Esophagus squamous epithelium (tissue), 4 donors: Measurements from ENCODE around the gene MADCAM1.

Source experiments
- POLR2A ChIP-seq, 4 donors: fragments of 450-650 bp; IDR thresholded peaks; one replicate each; pipeline ENCODE4 v1.6.1; 2017; ENCODE audit warnings: antibody characterized with exemption in 4 of 4, mild to moderate bottlenecking in 4 of 4, moderate library complexity in 3 of 4
- TF ChIP-seq, protein P1 (sequence below), 6 experiments: fragments of 450-650 bp in 4 of 6; fragments of 200-600 bp in 2 of 6; sonication (generic) in 2 of 6; IDR thresholded peaks; one replicate each; pipeline ENCODE4 v1.5.1; 2016 to 2019; ENCODE audit warnings: antibody characterized with exemption in 6 of 6, mild to moderate bottlenecking in 4 of 6, moderate library complexity in 4 of 6

GRCh38 chr19:519449-519865 lies 23.2 kb downstream of the MADCAM1 start:
- TF ChIP-seq, protein P1, sequence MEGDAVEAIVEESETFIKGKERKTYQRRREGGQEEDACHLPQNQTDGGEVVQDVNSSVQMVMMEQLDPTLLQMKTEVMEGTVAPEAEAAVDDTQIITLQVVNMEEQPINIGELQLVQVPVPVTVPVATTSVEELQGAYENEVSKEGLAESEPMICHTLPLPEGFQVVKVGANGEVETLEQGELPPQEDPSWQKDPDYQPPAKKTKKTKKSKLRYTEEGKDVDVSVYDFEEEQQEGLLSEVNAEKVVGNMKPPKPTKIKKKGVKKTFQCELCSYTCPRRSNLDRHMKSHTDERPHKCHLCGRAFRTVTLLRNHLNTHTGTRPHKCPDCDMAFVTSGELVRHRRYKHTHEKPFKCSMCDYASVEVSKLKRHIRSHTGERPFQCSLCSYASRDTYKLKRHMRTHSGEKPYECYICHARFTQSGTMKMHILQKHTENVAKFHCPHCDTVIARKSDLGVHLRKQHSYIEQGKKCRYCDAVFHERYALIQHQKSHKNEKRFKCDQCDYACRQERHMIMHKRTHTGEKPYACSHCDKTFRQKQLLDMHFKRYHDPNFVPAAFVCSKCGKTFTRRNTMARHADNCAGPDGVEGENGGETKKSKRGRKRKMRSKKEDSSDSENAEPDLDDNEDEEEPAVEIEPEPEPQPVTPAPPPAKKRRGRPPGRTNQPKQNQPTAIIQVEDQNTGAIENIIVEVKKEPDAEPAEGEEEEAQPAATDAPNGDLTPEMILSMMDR (IDR thresholded peaks at IDR 0.05): no peak
- no peak for TF ChIP-seq POLR2A (IDR thresholded peaks at IDR 0.05)
